ENCODE data around the gene GUCA2B. TPM values are rescaled to one million over a fixed set of nuclear protein-coding genes. Genes with fewer than 3 reads are reported as not detected.

The GUCA2B gene
- total RNA-seq, 4 donors from 2014 or later: 116 to 259 (median 223) TPM; not detected in 1

GRCh38 chr1:42133390-42133789 is 19.8 kb upstream of the GUCA2B start:
- Histone ChIP-seq H3K9me3 (no peaks in the 10 kb centered on the region), H3K4me1 (no peaks in the 10 kb centered on the region), H3K27me3 (no peaks in the 10 kb centered on the region), H3K36me3 (no peaks in the 10 kb centered on the region), H3K27ac (no peak overlapping the region), H3K4me3 (no peak overlapping the region)
- intact Hi-C loops (cut with DNase I; ENCODE audit: low total_unique reads) (no loop called here), in situ Hi-C loops (cut with MboI; ENCODE audit: low pct_ligation_motif_present in 1 of 4, low pct_unique_long_range_greater_than_20kb in 1 of 4, low sequenced_read_pairs in 3 of 4) (loop anchor here in 1 of 4 donors (25.0 kb wide), 2 partner anchors 571 to 604 kb away; partner anchors contain the start of gene CLDN19)
- TF ChIP-seq, protein P1, sequence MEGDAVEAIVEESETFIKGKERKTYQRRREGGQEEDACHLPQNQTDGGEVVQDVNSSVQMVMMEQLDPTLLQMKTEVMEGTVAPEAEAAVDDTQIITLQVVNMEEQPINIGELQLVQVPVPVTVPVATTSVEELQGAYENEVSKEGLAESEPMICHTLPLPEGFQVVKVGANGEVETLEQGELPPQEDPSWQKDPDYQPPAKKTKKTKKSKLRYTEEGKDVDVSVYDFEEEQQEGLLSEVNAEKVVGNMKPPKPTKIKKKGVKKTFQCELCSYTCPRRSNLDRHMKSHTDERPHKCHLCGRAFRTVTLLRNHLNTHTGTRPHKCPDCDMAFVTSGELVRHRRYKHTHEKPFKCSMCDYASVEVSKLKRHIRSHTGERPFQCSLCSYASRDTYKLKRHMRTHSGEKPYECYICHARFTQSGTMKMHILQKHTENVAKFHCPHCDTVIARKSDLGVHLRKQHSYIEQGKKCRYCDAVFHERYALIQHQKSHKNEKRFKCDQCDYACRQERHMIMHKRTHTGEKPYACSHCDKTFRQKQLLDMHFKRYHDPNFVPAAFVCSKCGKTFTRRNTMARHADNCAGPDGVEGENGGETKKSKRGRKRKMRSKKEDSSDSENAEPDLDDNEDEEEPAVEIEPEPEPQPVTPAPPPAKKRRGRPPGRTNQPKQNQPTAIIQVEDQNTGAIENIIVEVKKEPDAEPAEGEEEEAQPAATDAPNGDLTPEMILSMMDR (IDR thresholded peaks at IDR 0.05): no peak
- TF ChIP-seq EP300 (IDR thresholded peaks at IDR 0.05; ENCODE audit: low read depth): no peak
- no peak for TF ChIP-seq POLR2A (IDR thresholded peaks at IDR 0.05)
- TF ChIP-seq POLR2AphosphoS5 (IDR thresholded peaks at IDR 0.05): no peak
- DNase-seq: no peak
- WGBS, 2 donors (ENCODE audit: low coverage in 1 of 2): 72 to 79% methylated on average over 5 of the region's 5 CpGs

- no peaks in the 10 kb centered on the region for H3K27me3 ChIP-seq
- no peak for TF ChIP-seq EP300 (IDR thresholded peaks at IDR 0.05; ENCODE audit: low read depth)
- TF ChIP-seq POLR2A (IDR thresholded peaks at IDR 0.05): no peak
- DNase-seq: no peak
- in situ Hi-C loops (cut with MboI; ENCODE audit: low pct_ligation_motif_present in 1 of 4, low pct_unique_long_range_greater_than_20kb in 1 of 4, low sequenced_read_pairs in 3 of 4) (loop anchor here in 1 of 4 donors (25.0 kb wide), 2 partner anchors 572 to 603 kb away; partner anchors contain the start of gene CLDN19), intact Hi-C loops (cut with DNase I; ENCODE audit: low total_unique reads) (no loop called here)
- H3K27ac ChIP-seq: no peak overlapping the region
- WGBS, 2 donors (ENCODE audit: low coverage in 1 of 2): 80 to 89% methylated on average over 6 to 10 of the region's 10 CpGs
- H3K4me1 ChIP-seq: no peaks in the 10 kb centered on the region
- H3K9me3 ChIP-seq: no peaks in the 10 kb centered on the region
- no peaks in the 10 kb centered on the region for H3K36me3 ChIP-seq
- no peak overlapping the region for H3K4me3 ChIP-seq
Measured at GRCh38 chr1:42133809-42134526, 19.2 kb upstream of the GUCA2B start.

GRCh38 chr1:42135426-42135825 is 17.8 kb upstream of the GUCA2B start:
- WGBS, 2 donors (ENCODE audit: low coverage in 1 of 2): 79 to 100% methylated on average over 1 to 3 of the region's 3 CpGs
- TF ChIP-seq POLR2AphosphoS5 (IDR thresholded peaks at IDR 0.05) (no peak), EP300 (IDR thresholded peaks at IDR 0.05; ENCODE audit: low read depth) (no peak), POLR2A (IDR thresholded peaks at IDR 0.05) (no peak)
- TF ChIP-seq, protein P1 (IDR thresholded peaks at IDR 0.05): no peak
- DNase-seq: no peak
- Histone ChIP-seq H3K4me3 (no peak overlapping the region), H3K27me3 (no peaks in the 10 kb centered on the region), H3K36me3 (no peaks in the 10 kb centered on the region), H3K4me1 (no peaks in the 10 kb centered on the region), H3K9me3 (no peaks in the 10 kb centered on the region), H3K27ac (no peak overlapping the region)
- intact Hi-C loops (cut with DNase I; ENCODE audit: low total_unique reads) (no loop called here), in situ Hi-C loops (cut with MboI; ENCODE audit: low pct_ligation_motif_present in 1 of 4, low pct_unique_long_range_greater_than_20kb in 1 of 4, low sequenced_read_pairs in 3 of 4) (loop anchor here in 1 of 4 donors (25.0 kb wide), 2 partner anchors 573 to 602 kb away; partner anchors contain the start of gene CLDN19)

GRCh38 chr1:42136466-42136865 is 16.7 kb upstream of the GUCA2B start:
- no peak for TF ChIP-seq POLR2AphosphoS5 (IDR thresholded peaks at IDR 0.05)
- no peak for TF ChIP-seq POLR2A (IDR thresholded peaks at IDR 0.05)
- TF ChIP-seq, protein P1 (IDR thresholded peaks at IDR 0.05): no peak
- no peak for TF ChIP-seq EP300 (IDR thresholded peaks at IDR 0.05; ENCODE audit: low read depth)
- Histone ChIP-seq H3K9me3 (no peaks in the 10 kb centered on the region), H3K4me1 (no peaks in the 10 kb centered on the region), H3K27me3 (peaks cover 3% of the 10 kb centered on the region), H3K27ac (no peak overlapping the region), H3K36me3 (no peaks in the 10 kb centered on the region), H3K4me3 (no peak overlapping the region)
- in situ Hi-C loops (cut with MboI; ENCODE audit: low pct_ligation_motif_present in 1 of 4, low pct_unique_long_range_greater_than_20kb in 1 of 4, low sequenced_read_pairs in 3 of 4): loop anchor here in 1 of 4 donors (25.0 kb wide), 2 partner anchors 574 to 601 kb away; partner anchors contain the start of gene CLDN19
- intact Hi-C loops (cut with DNase I; ENCODE audit: low total_unique reads): no loop called here
- no peak for DNase-seq

All from transverse colon (tissue), 4 donors.